ENCODE data around the gene CFL1.

CFL1 gene

DNA sequence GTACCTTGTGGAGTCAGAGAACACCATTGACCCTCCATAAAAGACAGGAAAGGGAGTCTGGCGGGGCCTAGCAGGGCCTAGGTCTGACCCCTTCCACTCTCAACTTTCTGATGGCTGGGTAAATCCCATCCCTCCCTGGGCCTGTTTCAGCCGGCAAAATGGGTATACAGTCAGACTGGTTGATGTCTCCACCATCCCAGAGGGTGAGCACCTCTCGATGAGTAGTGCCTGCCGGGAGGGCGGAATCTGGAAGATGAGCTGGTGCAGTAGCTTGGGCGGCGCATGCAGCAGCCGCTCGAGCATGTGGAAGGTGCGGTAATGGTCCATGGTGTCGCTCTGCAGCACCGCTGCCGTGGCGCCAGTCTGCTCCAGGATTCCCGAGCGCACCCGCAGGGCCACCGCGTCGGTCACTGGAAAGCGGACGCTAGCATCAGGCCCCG, 29.8 kb upstream of the CFL1 start:
- DNase-seq (ENCODE audit: low read depth), result no peak

DNA sequence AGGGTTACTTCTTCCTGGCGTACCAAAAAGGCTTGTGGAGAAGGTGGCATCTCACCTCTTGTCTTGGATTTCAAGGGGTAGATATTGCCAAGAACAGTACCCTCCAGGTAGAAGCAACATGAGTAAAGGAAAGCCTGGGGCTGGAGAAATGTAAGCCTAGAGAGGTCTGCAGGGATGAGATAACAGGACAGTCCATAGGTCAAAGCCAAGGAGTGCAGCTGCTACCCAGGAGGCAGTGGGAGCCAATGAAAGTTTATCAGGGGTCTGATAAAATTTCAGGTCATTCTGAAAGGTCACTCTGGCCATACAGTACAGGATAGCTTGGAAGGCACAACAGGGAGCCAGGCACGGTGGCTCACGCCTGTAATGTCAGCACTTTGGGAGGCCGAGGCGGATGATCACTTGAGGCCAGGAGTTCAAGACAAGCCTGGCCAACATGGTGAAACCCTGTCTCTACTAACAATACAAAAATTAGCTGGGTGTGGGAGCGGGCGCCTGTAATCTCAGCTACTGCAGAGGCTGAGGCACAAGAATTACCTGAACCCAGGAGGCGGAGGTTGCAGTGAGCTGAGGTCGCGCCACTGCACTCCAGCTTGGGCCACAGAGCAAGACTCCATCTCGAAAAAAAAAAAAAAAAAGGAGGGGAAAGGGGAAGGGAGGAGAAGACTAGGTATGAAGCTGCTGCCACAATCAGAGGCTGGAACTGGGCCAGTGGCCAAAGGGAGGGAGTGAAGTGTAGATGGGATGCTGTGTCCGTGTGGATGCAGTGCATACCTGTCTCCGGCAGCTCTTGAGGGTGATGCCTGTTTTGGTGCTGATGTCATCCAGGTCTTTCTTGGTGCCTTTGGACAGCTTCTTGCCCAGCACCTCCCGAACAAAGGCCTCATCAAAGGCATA, 29.1 kb upstream of the CFL1 start:
- no peak for DNase-seq (ENCODE audit: low read depth)

DNA sequence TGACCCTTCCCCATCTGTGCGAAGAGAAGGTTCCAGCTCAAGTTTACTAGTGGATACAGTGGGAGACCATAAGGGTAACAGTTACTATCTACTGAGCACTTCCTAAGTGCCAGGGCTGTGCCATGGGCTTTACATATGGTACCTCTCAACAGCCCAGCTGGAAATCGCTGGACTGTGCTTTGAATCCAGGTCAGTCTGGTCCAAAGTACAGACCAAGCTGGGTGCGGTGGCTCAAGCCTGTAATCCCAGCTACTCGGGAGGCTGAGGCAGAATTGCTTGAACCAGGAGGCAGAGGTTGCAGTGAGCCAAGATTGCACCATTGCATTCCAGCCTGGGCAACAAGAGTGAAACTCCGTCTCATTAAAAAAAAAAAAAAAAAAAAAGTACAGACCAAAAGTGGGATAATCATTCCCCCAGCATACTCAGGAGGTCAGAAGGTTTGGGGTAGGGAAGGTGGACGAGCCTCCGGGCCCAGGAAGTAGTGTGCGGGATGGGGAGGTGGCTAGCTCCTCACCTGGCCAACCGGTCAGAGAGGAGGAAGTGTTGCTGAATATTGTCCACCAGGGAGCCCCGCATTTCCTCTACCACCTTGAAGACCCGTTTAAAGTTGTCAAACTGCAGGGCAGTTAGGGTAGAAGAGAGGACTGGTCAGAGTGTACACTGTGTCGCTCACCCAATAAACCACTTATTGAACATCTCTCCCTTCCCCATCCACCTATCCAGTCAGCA, 28.0 kb upstream of the CFL1 start:
- DNase-seq (ENCODE audit: low read depth), result no peak

DNA sequence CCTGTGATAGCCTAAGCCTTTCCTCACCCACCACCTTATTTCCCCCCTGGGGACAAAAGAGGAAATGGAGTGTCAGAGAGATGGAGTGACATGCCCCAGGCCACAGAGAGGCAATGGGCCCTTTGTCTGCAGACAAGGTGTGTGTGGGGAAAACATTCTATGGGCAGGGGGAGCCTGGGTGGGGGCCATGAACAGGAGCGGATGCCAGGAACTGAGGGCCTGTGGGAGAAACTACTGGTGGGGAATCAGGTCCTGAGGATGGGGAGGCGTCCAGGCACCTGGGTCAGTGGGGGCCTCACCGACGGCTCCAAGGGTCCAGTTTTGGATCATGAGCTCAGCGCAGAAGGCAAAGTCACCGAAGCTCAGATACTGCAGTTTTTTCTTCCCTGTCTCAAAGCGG, 27.3 kb upstream of the CFL1 start:
- no peak for DNase-seq (ENCODE audit: low read depth)

DNA sequence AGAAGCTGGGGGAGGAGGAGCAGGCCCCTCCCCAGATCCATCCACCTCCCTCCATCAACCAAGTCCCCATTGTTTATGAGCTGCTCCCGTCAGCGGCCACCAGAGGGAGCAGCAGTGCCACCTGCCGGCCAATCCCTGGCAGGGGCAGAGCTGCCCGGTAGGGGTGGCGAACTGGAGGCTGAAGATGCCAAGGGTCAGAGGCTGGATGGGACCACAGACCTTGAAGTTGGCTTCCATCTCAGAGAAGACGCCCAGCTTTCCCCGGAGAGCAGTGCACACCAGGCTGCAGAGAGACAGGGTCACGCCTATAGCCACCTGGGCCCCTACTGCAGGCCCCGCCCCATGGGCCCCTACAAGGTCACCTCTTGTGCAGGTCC, 26.7 kb upstream of the CFL1 start:
- peak; percentile 70 for DNase-seq (ENCODE audit: low read depth)

DNA sequence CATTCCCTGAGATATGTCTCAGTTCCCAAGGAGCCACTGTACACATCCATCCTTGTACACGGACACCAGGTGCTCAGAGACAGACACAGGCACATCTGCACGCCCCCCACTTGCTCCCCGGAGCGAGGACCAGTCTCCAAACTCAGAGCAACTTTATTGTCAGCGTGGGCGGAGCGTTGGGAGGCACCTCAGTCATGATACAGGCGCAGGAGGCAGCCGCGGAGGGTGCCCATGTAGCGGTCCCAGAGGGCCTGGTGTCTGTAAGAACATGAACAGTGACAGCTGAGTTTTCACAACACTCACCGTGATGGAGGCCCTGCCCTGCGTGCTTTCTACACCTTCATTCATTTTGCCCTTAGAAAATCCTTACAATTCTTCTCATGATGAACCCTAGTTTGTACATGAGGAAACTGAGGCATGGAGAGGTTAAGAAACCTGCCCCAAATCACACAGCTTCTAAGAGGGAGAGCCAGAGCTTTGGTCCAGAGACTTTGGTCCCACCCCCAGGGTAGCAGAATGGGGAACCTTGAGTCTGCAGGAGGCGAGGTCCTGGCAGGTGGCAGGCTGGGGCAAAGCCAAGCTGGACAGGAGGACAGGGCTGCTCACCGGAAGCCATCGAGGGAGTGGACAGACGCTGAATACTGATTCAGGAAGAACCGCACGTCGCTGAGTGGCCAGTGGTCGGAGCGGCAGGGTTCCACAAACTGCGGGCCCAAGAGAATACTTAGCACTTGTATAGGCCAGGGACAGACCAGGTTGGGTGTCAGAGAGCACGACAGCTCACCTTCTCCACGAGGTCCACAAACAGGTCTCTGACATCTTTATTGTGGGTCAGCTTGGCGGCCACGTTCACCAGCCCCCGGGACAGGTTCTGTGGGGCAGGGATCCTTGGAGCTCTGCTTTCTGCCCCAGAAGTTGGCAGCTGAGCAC, 26.1 kb upstream of the CFL1 start:
- no peak for DNase-seq (ENCODE audit: low read depth)

DNA sequence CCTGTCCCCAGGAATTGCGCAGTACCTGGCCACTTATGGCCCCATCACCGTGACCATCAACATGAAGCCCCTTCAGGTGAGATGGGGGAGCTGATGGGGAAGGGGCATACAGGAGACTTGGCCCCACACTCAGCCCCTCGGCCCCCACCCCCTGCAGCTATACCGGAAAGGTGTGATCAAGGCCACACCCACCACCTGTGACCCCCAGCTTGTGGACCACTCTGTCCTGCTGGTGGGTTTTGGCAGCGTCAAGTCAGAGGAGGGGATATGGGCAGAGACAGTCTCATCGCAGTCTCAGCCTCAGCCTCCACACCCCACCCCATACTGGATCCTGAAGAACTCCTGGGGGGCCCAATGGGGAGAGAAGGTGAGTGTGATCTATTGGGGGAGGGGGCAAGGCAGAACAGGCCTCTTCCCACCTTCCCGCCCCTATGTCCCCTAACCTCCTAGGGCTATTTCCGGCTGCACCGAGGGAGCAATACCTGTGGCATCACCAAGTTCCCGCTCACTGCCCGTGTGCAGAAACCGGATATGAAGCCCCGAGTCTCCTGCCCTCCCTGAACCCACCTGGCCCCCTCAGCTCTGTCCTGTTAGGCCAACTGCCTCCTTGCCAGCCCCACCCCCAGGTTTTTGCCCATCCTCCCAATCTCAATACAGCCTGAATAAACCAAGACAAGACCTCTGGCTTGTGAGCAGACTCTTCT, 25.2 kb upstream of the CFL1 start:
- no peak for DNase-seq (ENCODE audit: low read depth)

DNA sequence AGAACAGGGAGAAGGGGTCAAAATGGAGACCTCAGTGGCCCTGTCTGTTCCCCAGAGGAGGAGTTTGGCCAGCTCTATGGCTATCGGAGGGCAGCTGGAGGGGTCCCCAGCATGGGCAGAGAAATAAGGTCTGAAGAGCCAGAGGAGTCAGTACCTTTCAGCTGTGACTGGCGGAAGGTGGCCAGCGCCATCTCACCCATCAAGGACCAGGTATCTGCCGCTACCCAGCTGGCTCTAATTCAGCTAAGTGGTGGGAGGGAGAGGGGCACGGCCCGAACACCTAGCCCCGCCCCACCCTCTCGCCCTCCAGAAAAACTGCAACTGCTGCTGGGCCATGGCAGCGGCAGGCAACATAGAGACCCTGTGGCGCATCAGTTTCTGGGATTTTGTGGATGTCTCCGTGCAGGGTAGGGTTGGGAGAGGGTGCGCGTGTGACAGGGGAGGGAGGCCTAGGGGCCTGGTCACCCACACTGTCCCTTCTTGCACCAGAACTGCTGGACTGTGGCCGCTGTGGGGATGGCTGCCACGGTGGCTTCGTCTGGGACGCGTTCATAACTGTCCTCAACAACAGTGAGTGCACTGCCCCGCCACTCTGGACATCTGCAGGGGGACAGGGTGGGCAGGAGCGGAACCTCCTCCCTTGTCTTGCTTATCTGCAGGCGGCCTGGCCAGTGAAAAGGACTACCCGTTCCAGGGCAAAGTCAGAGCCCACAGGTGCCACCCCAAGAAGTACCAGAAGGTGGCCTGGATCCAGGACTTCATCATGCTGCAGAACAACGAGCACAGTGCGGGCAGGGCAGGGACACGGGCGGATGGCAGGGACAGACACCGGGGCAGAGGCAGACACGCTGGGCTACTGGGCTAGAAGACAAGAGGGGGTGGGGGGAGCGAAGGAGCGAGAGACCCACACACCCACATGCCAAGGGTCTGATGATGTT, 24.4 kb upstream of the CFL1 start:
- no peak for DNase-seq (ENCODE audit: low read depth)

DNA sequence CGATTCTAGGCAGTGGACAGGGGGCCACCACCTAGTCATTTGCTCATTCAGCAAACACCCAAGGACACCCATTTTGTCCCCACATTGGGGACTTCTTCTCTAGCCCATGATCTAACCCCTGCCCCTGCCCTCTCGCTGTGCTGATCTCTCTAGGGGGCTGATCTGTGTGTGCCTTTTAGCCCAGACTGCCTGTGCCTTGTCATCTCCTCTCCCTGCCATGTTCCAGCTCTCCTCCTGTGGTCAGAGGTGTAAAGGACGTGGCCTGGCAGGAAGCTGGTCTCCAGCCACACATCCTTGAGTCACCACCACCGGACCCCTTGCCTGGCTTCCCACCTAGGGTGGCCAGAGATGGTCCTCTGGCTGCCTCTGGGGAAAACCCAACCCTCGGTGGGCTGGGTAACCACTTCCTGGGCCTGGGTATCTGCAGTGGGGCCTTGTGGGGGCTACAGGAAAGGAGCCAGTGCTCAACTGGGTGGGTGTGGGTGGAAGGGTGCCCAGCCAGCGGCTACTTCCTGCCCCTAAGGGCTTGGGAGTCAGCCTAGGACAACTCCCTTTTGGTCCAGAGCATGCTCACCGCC, 23.0 kb upstream of the CFL1 start:
- no peak for DNase-seq (ENCODE audit: low read depth)

DNA sequence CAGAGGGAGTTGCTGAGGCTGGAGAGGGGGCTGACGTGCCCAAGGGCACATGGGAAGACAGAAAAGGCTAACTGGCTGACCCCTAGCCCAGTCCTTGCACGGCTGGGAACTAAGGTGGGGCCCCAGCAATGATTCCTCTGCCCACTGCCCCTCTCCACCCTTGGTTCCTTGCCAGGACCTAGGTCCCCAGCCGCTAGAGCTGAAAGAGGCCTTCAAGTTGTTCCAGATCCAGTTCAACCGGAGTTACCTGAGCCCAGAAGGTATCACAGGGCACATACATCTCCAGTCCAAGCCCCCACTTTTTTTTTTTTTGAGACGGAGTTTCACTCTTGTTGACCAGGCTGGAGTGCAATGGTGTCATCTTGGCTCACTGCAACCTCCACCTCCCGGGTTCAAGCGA, 22.0 kb upstream of the CFL1 start:
- DNase-seq (ENCODE audit: low read depth), result no peak

DNA sequence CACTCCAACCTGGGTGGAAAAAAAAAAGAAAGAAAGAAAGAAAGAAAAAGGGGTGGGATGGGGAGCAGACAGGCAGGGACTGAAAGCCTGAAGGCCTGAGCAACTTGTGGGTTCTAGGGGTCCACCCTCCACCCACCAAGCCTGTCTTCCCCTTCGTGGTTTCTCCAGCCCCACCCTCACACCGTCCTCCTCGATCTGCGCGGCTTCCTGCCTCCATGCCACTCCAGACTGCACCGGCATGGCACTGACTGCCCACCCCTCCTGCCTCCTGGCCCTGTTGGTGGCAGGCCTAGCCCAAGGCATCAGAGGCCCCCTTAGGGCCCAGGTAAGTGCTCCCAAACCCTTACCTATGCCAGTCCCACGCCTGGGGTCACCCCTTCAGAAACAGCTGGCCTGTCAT, 21.6 kb upstream of the CFL1 start, which contains the start of gene CTSW:
Gene CTSW (plus strand): TSS at position 221 of the 400 bp plus-strand sequence. CDS start 18 bp downstream, at position 239.
- peak; percentile 45 for DNase-seq (ENCODE audit: low read depth)

DNA sequence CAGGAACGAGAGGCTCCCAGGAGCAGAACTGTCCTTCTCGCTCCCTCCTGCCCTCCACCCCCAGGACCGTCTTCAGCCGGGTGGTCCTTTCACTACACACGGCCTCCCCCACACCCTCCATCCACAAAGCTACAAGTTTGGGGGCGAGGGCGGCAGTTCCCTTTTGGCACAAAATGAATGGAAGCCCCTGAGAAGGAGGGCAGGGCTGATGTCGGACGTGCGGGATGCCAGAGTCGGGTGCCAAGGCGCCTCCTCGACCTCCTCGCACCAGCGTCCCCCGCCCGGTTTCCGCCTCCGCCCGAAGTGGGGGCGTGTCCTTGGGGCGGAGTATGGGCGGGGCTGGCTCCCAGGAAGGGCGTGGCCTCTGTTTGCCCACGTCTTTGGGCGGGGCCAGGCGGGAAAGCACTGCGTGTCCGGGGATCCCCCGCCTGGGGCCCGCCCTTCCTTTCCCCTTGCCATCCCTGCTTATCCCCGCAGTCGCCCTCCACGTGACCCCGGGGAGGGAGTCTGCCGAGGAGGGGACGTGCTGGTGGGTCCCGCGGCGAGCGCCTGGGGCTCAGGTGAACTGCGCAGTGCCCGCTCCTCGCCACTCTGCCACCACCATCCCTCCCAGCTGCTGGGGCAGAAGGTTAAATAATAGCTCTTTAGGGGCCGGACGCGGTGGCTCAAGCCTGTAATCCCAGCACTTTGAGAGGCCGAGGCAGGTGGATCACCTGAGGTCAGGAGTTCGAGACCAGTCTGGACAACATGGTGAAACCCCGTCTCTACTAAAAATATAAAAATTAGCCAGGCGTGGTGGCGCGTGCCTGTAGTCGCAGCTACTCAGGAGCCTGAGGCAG, 15.6 kb upstream of the CFL1 start:
- peak; percentile 91 for DNase-seq (ENCODE audit: low read depth)

DNA sequence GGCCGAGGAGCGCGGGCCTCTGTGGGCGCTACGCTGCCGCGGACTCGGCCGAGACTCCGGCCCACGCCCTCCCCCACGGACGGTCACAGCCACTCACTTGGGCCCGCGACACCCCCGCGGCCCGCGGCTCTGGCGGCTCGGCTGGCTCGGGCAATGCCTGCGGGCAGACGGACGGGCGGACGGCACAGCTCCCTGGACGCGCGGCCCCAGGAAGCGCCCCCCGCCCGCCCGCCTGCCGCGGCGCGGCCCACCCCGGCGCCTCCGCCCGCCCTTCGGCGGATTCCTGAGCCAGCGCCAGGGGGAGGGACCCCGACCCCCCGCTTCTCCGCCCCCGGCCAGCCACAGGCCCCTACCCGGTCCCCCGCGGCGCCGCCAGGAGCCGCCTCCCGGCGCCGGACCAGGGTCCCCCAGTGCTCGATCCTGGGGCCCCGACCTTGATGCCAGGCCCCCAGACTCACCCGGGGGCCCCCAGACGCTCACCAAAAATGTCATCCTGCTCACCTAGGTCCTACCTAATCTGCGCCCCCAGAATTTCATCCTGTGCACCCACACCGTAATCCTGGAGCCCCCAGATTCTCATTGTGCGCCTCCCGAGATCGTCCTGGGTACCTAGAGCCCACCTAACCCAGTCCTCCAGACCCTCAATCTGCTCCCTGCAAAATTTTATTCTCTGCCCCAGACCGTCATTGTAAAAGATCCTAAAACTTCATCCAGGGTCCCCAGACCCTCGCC, 14.8 kb upstream of the CFL1 start, which contains the start of gene EFEMP2:
Gene EFEMP2 (minus strand): TSS at position 215 of the 732 bp plus-strand sequence. CDS start 446 bp downstream, outside the sequence.
- DNase-seq (ENCODE audit: low read depth), result no peak

DNA sequence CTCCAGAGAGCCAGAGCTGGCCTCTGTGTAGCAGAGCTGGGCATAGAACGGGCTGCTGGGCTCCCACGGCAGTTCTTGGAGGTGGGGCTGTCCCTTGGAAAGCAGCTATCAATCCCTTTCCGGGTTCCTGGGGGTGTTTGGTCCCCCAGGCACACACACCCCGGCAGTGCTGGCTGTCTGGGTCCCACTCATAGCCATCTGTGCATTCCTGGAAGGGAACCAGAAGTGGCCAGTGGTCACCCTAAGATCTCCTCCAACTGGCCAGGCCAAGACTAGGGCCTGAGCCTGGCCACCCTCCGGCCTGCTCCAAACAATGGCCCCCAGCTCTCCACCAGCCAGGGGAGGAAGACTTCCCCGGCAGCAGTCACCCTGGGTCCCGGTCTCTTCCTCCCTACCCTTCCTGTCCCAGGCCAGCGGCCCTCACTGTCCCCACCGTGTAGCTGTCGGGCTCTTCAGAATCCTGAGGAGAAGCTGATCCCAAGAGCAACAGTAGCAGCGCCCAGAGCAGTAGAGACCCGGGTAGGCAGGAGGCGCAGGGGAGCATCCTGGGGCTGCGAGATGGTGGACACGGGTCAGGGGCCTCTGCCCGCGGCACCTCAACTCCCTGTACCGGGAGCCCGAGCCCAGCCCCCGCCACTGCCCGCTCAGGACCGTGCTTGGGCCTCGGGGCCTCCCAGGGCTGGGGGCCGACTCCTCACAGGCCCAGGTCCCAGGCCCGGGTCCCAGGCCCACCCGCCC, 14.0 kb upstream of the CFL1 start:
- no peak for DNase-seq (ENCODE audit: low read depth)

DNA sequence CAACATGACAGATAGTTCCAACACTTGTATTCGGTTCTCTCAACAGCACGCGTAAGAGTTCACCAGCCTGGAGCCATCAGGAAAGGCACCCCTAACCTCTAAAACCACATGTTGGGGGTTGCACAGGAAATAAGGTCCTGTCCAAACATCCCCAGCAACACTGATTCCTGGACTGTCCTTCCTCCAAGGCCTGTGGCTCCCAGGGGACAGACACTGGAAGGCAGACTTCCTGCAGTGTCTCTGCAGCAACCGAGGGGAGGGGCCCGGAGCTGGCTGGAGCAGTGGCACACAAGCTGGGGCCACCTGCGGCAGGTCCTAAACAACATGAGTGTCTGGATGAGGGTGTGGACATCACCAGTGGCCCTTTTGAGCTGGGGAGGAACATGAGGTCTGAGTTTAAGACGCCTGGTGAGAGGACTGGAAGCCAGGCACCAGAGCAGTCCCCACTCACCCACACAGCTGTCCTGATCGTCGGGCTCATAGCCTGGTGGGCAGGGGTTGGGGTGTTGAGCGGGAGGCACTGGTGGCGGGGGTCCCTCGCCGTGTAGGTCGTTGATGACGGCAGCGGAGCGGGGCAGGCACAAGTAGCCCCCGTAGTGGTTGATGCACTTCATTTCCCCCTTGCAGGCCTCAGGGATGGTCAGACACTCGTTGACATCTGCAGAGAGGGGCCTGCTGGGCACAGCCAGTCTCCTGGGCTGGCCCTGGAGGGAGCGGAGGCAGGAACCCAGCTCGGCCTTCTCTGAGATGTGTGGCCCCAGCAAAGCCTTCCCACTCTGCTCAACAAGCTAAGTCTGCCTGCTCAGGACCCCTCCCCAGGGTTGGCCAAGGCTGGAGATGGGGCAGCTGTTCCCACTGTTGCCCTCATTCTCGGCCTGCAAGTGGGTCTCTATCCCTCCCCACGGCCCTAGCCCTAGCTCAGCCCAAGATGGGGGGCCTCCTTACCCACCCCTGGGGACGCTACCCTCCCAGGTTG, 13.0 kb upstream of the CFL1 start:
- no peak for DNase-seq (ENCODE audit: low read depth)

DNA sequence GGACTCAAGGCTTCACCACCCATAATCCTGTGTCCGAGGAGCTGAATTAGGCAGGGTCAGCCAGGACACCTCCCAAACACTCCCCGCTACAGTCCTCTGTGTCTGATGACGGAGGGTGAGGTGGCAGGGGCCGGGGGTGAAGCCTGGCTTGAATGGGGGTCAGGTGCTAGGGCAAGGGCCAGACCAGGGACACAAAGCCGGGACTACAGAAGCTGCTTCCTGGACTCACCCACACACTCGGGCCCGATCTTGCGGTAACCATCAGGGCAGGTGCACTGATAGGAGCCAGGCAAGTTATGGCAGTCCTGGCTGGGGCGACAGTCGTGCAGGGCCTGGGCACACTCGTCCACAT, 12.3 kb upstream of the CFL1 start:
- no peak for DNase-seq (ENCODE audit: low read depth)

Data from stimulated activated CD8-positive, alpha-beta memory T cell treated with anti-CD3 and anti-CD28 coated beads, Interleukin-4, amount 100 ng/mL, for 24 hours (primary cell).